Small intestine (tissue), 7 donors: Measurements from ENCODE around the gene HAPLN2. TPM values are rescaled to one million over a fixed set of nuclear protein-coding genes. Genes with fewer than 3 reads are reported as not detected.

Experiments
- DNase-seq, 2 donors: peaks; one replicate each; pipeline versions ENCODE4 v3.0.0 to v3.0.0-alpha.2; 2013
- FAIRE-seq: peaks from 2 replicates; lab custom pipeline; 2012; peaks lifted over from hg19 to GRCh38; lab: Jason Lieb, UNC
- H3K27ac ChIP-seq, 3 donors: one replicate each; pipeline ENCODE4 v1.5.1; 2013; ENCODE audit warnings: low read length in 2 of 3, mild to moderate bottlenecking in 2 of 3, control low read depth in 1 of 3, inconsistent platforms in 1 of 3, low read depth in 1 of 3, moderate library complexity in 1 of 3
- H3K27me3 ChIP-seq, 3 donors: one replicate each; pipeline ENCODE4 v1.6.1; 2013; ENCODE audit warnings: low read length in 3 of 3, inconsistent platforms in 1 of 3; ENCODE audit not compliant: control insufficient read depth in 3 of 3, insufficient read depth in 3 of 3
- H3K36me3 ChIP-seq, 3 donors: one replicate each; pipeline ENCODE4 v1.6.1; 2013; ENCODE audit warnings: low read length in 3 of 3, inconsistent platforms in 1 of 3, low read depth in 1 of 3, mild to moderate bottlenecking in 1 of 3, moderate library complexity in 1 of 3; ENCODE audit not compliant: control insufficient read depth in 3 of 3, insufficient read depth in 2 of 3
- H3K4me1 ChIP-seq, 3 donors: one replicate each; pipeline ENCODE4 v1.6.1; 2013; ENCODE audit warnings: low read length in 2 of 3, inconsistent platforms in 1 of 3, low read depth in 1 of 3, mild to moderate bottlenecking in 1 of 3, moderate library complexity in 1 of 3; ENCODE audit not compliant: control insufficient read depth in 3 of 3, insufficient read depth in 2 of 3
- H3K4me3 ChIP-seq, 3 donors: one replicate each; pipeline ENCODE4 v1.5.1; 2013; ENCODE audit warnings: low read length in 3 of 3, control low read depth in 1 of 3, inconsistent platforms in 1 of 3, low read depth in 1 of 3, mild to moderate bottlenecking in 1 of 3, moderate library complexity in 1 of 3
- H3K9me3 ChIP-seq, 2 donors: one replicate each; pipeline ENCODE4 v1.6.1; 2013; ENCODE audit warnings: low read depth in 1 of 2, low read length in 1 of 2; ENCODE audit not compliant: control insufficient read depth in 2 of 2, insufficient read depth in 1 of 2
- WGBS, 3 donors: extraction: QIAGEN DNeasy Blood & Tissue Kit; methylation state at CpG; one replicate each; pipeline ENCODE4 v1.1.7; 2013; 5-methylcytosine and 5-hydroxymethylcytosine counted together
- polyA plus RNA-seq, 4 donors: library from polyadenylated mRNA; stranded (reverse) in 3 of 4; unstranded in 1 of 4; fragments of 200-250 nt in 3 of 4; fragments of 120-200 nt in 1 of 4; gene quantifications; one replicate each; pipeline versions ENCODE4 v1.2.1 to v1.2.3, GENCODE V29; 2013
- donor health status: healthy with polysubstance abuse.
- donor health status: control.
- donor health status: control.
- donor health status: Bipolar disorder and iron deficiency.
- donor health status: healthy.

Gene HAPLN2
- polyA plus RNA-seq, 4 donors: 0.22 to 25.9 (median 6.7) TPM

DNA sequence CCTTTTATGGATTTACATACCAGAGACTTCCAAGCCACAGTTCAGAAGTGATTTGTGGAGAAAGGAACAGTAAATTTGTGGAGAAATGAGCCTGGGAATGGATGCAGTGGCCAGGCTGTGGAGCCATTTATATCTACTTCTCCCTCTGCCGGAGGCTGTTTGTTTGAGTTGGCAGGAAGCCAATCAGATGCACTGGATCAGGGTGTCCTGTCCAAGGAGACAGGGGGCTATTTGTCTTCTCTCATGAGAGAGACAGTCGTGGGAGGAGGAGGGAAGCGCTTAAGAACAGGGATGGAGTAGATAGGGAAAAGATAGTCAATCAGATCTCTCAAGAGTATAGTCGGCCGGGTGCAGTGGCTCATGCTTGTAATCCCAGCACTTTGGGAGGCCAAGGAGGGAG lies 2.8 kb upstream of the HAPLN2 start:
- Histone ChIP-seq H3K27ac (no peak overlapping the region), H3K27me3 (peaks cover 0 to 24% (median 9%) of the 10 kb centered on the region in 3 donors), H3K4me3 (no peak overlapping the region), H3K4me1 (peaks cover 0 to 22% (median 2%) of the 10 kb centered on the region in 3 donors), H3K36me3 (no peaks in the 10 kb centered on the region), H3K9me3 (no peaks in the 10 kb centered on the region)
- peak; percentile 54 to 56 for DNase-seq
- no peak for FAIRE-seq
- 7 to 20% (median 7%) methylated on average over 5 of the region's 5 CpGs for WGBS, 3 donors

DNA sequence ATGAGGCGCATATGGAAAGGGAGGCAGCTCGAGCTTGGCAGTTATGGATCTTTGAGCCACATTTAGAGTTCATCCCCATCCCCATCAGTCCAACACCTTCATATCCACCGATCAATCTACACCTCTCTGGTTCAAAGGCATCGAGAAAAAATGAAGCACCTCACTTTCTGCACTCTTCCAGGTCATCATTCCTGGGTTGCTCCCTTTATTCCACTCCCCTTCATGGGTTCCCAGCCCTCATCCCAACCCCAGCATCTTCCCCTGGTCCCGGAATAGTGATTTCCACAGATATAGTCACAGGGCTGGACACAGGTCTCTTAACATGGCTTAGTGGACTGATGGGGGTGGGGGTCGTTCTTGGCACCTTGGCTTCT lies 354 bp downstream of the HAPLN2 start:
- peaks cover 0 to 42% (median 19%) of the 10 kb centered on the region in 3 donors for H3K27me3 ChIP-seq
- H3K4me1 ChIP-seq: peaks cover 0 to 18% (median 0%) of the 10 kb centered on the region in 3 donors
- no peak overlapping the region for H3K4me3 ChIP-seq
- no peaks in the 10 kb centered on the region for H3K9me3 ChIP-seq
- no peak overlapping the region for H3K27ac ChIP-seq
- H3K36me3 ChIP-seq: no peaks in the 10 kb centered on the region
- WGBS, 3 donors: 20 to 26% (median 21%) methylated on average over 6 of the region's 6 CpGs
- FAIRE-seq: no peak
- no peak for DNase-seq

DNA sequence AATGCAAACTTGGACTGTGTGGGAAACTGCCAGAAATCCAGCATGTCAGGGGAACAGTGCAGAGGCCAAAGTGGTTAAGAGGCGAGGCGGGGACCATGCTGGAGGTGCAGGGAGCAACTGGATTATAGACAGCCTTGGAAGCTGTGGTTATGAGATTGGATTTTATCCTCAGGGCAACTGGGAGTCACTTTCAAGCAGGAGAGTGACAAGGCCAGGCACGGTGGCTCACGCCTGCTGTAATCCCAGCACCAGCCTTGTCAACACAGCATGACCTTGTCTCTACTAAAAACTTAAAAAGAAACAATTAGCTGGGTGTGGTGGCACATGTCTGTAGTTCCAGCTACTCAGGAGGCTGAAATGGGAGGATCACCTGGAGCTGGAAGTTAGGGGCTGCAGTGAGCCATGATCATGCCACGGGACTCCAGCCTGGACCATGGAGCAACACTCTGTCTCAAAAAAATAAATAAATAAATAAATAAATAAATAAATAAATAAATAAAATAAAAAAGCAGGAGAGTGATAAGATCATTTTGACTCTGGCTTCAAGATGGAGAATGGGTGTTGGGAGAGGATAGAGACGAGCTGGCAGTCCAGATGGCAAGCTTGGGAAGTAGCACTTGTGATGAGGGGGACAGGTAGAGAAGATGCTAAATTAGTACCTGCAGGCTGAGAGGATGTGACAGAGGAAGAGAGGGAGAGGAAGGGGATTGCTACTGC lies 3.5 kb downstream of the HAPLN2 start:
- Histone ChIP-seq H3K36me3 (no peaks in the 10 kb centered on the region), H3K27ac (no peak overlapping the region), H3K9me3 (no peaks in the 10 kb centered on the region), H3K4me1 (peaks cover 0 to 30% (median 8%) of the 10 kb centered on the region in 3 donors), H3K27me3 (peaks cover 0 to 61% (median 24%) of the 10 kb centered on the region in 3 donors), H3K4me3 (no peak overlapping the region)
- 44 to 69% (median 57%) methylated on average over 6 of the region's 6 CpGs for WGBS, 3 donors
- DNase-seq (peak in 1 of 2 donors; percentile 31), FAIRE-seq (no peak)

DNA sequence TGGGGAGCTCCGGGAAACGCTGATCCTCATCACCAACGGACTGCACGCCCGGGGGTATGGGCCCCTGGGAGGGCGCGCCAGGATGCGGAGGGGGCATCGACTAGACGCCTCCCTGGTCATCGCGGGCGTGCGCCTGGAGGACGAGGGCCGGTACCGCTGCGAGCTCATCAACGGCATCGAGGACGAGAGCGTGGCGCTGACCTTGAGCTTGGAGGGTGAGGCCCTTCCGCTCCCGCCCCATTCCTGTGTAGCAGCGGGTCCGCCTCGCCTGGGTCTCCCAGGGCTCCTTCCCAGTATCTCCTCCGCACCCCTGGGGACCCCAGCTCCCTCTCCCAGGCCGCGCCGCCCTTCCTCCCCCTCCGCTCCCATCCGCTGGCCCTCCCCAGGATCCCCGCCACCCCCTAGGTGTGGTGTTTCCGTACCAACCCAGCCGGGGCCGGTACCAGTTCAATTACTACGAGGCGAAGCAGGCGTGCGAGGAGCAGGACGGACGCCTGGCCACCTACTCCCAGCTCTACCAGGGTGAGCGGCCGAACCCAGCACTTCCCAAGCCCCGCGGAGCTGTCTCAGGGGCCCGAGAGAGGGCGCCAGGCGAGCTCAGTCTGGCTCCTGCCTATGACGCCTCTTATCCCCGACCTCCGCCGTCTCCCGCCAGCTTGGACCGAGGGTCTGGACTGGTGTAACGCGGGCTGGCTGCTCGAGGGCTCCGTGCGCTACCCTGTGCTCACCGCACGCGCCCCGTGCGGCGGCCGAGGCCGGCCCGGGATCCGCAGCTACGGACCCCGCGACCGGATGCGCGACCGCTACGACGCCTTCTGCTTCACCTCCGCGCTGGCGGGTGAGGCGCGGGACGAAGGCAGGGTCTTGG lies 5.0 kb downstream of the HAPLN2 start:
- FAIRE-seq: no peak
- DNase-seq: peak; percentile 67 to 73
- peaks cover 0 to 59% (median 21%) of the 10 kb centered on the region in 3 donors for H3K27me3 ChIP-seq

DNA sequence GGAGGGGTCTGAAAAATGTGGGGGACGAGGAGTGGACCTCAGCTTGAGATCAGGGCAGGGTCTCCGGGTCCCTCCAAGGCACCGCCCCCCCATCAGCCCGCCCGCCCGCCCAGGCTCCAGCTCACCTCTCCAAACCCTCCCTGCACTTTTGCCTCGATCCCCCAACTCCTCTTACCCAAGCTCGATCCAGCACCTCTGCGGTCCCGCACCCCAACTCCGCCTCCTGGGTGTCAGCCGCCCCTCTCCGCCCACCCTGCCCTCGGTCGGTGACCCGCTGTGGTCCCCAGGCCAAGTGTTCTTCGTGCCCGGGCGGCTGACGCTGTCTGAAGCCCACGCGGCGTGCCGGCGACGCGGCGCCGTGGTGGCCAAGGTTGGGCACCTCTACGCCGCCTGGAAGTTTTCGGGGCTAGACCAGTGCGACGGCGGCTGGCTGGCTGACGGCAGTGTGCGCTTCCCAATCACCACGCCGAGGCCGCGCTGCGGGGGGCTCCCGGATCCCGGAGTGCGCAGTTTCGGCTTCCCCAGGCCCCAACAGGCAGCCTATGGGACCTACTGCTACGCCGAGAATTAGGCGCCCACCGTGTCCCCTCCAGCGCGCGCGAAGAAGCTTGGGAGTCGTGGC lies 5.7 kb downstream of the HAPLN2 start:
- H3K27ac ChIP-seq: peak overlapping the region in 1 of 3 donors; percentile 85
- H3K9me3 ChIP-seq: no peaks in the 10 kb centered on the region
- H3K36me3 ChIP-seq: no peaks in the 10 kb centered on the region
- H3K4me1 ChIP-seq: peaks cover 0 to 30% (median 8%) of the 10 kb centered on the region in 3 donors
- H3K4me3 ChIP-seq: peak overlapping the region in 1 of 3 donors; percentile 63
- FAIRE-seq: no peak
- peaks cover 0 to 52% (median 16%) of the 10 kb centered on the region in 3 donors for H3K27me3 ChIP-seq
- peak in 1 of 2 donors; percentile 47 for DNase-seq
- WGBS, 3 donors: 2 to 3% (median 3%) methylated on average over 39 to 54 of the region's 55 CpGs

More for the DNA sequence above, 5.0 kb downstream of the HAPLN2 start:
- WGBS, 3 donors: 1 to 2% (median 2%) methylated on average over 58 to 87 of the region's 87 CpGs
- peak overlapping the region in 1 of 3 donors; percentile 85 for H3K27ac ChIP-seq
- H3K36me3 ChIP-seq: no peaks in the 10 kb centered on the region
- H3K4me3 ChIP-seq: peak overlapping the region in 2 of 3 donors; percentile 3 to 63
- H3K9me3 ChIP-seq: no peaks in the 10 kb centered on the region
- peaks cover 0 to 30% (median 8%) of the 10 kb centered on the region in 3 donors for H3K4me1 ChIP-seq

DNA sequence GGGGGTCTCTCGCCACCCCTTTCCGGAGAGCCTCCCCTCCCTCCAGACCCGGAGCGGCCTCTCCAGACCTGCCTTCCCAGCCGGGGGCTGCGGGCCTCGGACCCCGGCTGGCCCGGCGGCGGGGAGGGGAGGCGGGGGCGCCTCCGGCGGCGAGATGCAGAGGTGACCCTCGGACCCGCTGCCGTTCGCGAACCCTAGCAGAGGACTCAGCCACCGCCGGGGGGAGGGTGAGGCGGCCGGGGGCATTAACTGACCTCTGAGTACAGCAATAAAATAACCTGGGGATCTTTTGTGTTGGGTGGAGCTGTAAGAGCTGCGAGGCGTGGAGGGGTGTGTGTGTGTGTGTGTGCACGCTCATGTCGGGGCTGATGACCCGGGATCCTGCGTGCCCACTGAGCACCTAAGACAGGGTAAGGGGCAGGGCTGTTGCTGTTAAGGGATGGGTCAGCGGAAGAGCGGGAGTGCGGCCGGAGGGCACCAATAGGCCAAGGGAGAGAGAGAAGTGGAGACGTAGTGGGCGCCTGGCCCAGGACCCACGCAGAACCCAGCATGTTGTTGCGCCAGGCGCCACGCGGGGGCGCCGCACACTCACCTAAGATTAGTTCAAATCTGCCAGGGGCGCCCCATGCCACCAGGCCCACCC lies 6.3 kb downstream of the HAPLN2 start:
- Histone ChIP-seq H3K27me3 (peaks cover 0 to 53% (median 16%) of the 10 kb centered on the region in 3 donors), H3K4me3 (peak overlapping the region in 2 of 3 donors; percentile 0 to 63), H3K9me3 (no peaks in the 10 kb centered on the region), H3K4me1 (peaks cover 0 to 30% (median 8%) of the 10 kb centered on the region in 3 donors), H3K27ac (peak overlapping the region in 1 of 3 donors; percentile 75), H3K36me3 (no peaks in the 10 kb centered on the region)
- DNase-seq: peak; percentile 76 to 86
- 1 to 2% (median 2%) methylated on average over 45 of the region's 45 CpGs for WGBS, 3 donors
- no peak for FAIRE-seq

DNA sequence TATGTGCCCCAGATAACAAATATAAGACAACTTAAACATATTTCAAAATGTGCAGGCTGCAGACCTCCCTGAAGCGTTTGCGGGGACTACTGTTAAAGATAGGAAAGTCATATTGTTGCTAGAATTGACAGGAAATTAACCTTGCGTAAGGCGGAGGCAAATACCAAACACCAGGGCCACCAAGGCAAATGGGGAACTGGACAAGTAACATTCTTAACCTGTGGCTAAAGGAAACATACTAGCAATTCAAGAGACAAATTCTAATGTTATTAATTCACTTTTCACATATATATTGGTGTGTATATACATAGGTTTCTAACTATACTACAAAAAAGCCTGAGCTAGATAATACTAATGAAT lies 6.8 kb downstream of the HAPLN2 start:
- DNase-seq (no peak), FAIRE-seq (no peak)
- H3K27me3 ChIP-seq: peaks cover 0 to 57% (median 18%) of the 10 kb centered on the region in 3 donors
- no peak overlapping the region for H3K27ac ChIP-seq
- H3K4me1 ChIP-seq: peaks cover 0 to 30% (median 8%) of the 10 kb centered on the region in 3 donors
- H3K4me3 ChIP-seq: peak overlapping the region in 2 of 3 donors; percentile 0 to 63
- 35 to 44% (median 43%) methylated on average over 4 of the region's 4 CpGs for WGBS, 3 donors
- H3K36me3 ChIP-seq: no peaks in the 10 kb centered on the region
- H3K9me3 ChIP-seq: no peaks in the 10 kb centered on the region
